Right atrium auricular region (tissue), 2 donors: ENCODE data around the gene GLMN. TPM values are rescaled to one million over a fixed set of nuclear protein-coding genes. Genes with fewer than 3 reads are reported as not detected.

Source experiments
- DNase-seq: peaks from one replicate; pipeline ENCODE4 v3.0.0-alpha.2; 2019; ENCODE audit warnings: low spot score
- H3K27ac ChIP-seq, 2 donors: fragments of 200-600 bp; sonication (generic); 1 replicate in 1 of 2; 2 replicates in 1 of 2; pipeline ENCODE4 v1.5.1; 2016 to 2019
- H3K27me3 ChIP-seq, 2 donors: fragments of 200-600 bp; sonication (generic); one replicate each; pipeline versions ENCODE4 v1.5.1 to v1.6.0; 2017 to 2019
- H3K36me3 ChIP-seq: fragments of 200-600 bp; sonication (generic); one replicate; pipeline ENCODE4 v1.5.1; 2016
- H3K4me1 ChIP-seq, 2 donors: fragments of 200-600 bp; sonication (generic); one replicate each; pipeline versions ENCODE4 v1.5.1 to v1.6.0; 2017 to 2019
- H3K4me3 ChIP-seq, 2 donors: fragments of 200-600 bp; sonication (generic); 1 replicate in 1 of 2; 2 replicates in 1 of 2; pipeline ENCODE4 v1.5.1; 2017 to 2019; ENCODE audit warnings: mild to moderate bottlenecking in 1 of 2, moderate library complexity in 1 of 2
- H3K9me3 ChIP-seq, 2 donors: fragments of 200-600 bp; sonication (generic); one replicate each; pipeline ENCODE4 v1.5.1; 2019
- total RNA-seq, 2 donors: library from RNA; depleted of rRNA; stranded (reverse); fragments of >200 nt; gene quantifications; one replicate each; pipeline ENCODE4 v1.1.0, GENCODE V29; 2016
- TF ChIP-seq, protein P1 (sequence below), 2 donors: fragments of 200-600 bp; sonication (generic); IDR thresholded peaks; one replicate each; pipeline ENCODE4 v1.5.1; 2019; ENCODE audit warnings: antibody characterized with exemption in 2 of 2

The GLMN gene
- total RNA-seq, 2 donors from 2014 or later = 5.1 to 5.6 TPM

DNA sequence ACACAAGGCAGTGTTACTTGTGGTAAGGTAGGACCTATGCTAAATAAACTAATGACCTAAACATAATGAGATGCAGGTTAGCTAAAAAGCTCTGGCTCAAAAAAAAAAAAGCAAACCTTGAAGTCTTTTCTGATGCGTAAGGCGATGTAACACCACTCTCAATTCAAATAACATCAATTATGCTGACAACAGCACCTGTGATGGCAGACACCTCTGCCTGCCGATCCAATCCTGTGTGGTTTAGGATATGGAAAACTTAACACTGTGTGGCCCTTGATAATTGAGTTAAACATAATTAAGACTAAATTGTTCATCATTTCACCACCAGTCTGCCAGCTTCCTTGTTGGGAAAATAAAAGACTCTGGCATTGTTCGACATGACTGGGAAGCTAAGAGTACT, 9.2 kb upstream of the GLMN start:
- H3K36me3 ChIP-seq = peaks cover 19% of the 10 kb centered on the region
- H3K4me3 ChIP-seq = no peak overlapping the region
- DNase-seq = no peak
- no peak overlapping the region for H3K27ac ChIP-seq
- H3K27me3 ChIP-seq = no peaks in the 10 kb centered on the region
- H3K9me3 ChIP-seq = no peaks in the 10 kb centered on the region
- H3K4me1 ChIP-seq = no peaks in the 10 kb centered on the region
- TF ChIP-seq, protein P1, sequence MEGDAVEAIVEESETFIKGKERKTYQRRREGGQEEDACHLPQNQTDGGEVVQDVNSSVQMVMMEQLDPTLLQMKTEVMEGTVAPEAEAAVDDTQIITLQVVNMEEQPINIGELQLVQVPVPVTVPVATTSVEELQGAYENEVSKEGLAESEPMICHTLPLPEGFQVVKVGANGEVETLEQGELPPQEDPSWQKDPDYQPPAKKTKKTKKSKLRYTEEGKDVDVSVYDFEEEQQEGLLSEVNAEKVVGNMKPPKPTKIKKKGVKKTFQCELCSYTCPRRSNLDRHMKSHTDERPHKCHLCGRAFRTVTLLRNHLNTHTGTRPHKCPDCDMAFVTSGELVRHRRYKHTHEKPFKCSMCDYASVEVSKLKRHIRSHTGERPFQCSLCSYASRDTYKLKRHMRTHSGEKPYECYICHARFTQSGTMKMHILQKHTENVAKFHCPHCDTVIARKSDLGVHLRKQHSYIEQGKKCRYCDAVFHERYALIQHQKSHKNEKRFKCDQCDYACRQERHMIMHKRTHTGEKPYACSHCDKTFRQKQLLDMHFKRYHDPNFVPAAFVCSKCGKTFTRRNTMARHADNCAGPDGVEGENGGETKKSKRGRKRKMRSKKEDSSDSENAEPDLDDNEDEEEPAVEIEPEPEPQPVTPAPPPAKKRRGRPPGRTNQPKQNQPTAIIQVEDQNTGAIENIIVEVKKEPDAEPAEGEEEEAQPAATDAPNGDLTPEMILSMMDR (IDR thresholded peaks at IDR 0.05) = no peak

DNA sequence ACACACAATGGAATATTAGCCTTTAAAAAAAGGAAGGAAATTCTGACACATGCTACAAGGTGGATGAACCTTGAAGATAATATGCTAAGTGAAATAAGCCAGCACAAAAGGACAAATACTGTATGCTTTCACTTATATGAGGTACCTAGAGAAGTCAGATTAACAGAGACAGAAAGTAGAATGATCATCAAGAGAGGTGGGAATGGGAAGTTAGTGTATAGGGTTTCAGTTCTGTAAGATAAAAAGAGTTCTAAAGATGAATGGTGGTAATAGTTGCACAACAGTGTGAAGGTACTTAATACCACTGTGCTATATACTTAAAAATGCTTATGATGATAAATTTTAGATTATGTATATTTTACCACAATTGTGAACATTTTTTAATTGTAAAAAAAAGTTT, 7.2 kb upstream of the GLMN start:
- Histone ChIP-seq H3K36me3 (peaks cover 7% of the 10 kb centered on the region), H3K27me3 (no peaks in the 10 kb centered on the region), H3K4me3 (no peak overlapping the region), H3K4me1 (no peaks in the 10 kb centered on the region), H3K27ac (no peak overlapping the region), H3K9me3 (no peaks in the 10 kb centered on the region)
- TF ChIP-seq, protein P1 (IDR thresholded peaks at IDR 0.05) = no peak
- DNase-seq = no peak

DNA sequence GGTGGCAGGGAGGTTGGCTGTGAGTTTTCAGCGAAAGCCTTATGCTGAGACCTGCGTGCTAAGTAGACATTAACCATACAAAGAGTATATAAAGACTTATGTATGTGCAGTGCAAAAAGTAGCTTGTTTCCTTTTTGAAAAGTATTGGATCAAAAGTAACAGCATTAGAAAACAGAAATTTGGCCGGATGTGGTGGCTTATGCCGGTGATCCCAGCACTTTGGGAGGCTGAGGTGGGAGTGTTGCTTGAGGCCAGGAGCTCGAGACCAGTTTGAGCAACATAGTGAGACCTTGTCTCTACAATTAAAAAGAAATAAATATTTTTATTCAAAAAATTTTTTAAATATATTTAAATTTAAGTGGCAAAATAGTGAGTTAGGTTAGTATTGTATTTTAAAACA, 2.2 kb upstream of the GLMN start:
- DNase-seq = no peak
- H3K27ac ChIP-seq = no peak overlapping the region
- H3K36me3 ChIP-seq = peaks cover 6% of the 10 kb centered on the region

DNA sequence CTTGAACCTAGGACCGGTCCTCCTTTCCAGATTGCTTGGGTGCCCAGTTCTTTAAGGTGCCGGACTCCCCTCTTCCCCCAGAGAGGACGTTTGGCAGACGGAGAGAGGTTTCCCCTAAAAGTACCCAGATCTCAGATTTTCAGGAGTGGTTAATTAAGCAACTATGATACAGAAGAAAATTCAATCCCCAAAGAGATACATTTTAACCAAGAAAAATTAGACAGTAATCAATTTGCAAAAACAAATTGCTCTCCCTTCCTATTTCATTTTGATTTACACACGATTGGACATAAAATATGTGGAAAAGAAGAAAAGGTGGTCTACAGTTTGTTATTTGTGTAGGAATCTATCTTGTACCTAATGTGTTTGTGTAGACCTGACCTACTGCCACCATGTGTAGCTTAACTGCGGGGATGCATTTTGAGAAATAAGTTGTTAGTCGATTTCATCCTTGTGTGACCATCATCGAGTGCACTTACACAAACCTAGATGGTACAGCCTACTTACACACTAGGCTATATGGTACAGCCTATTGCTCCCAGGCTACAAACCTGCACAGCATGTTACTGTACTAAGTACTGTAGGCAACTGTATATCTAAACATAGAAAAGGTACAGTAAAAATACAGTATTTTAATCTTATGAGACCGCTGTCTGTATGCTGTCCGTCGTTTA, 827 bp upstream of the GLMN start:
- no peaks in the 10 kb centered on the region for H3K36me3 ChIP-seq
- H3K4me1 ChIP-seq = peaks cover 0 to 12% of the 10 kb centered on the region in 2 donors
- no peaks in the 10 kb centered on the region for H3K27me3 ChIP-seq
- no peaks in the 10 kb centered on the region for H3K9me3 ChIP-seq
- no peak for DNase-seq
- peak overlapping the region; percentile 91 to 93 for H3K27ac ChIP-seq
- TF ChIP-seq, protein P1 (IDR thresholded peaks at IDR 0.05) = no peak
- peak overlapping the region; percentile 83 to 85 for H3K4me3 ChIP-seq

More for the DNA sequence above, 2.2 kb upstream of the GLMN start:
- Histone ChIP-seq H3K27me3 (no peaks in the 10 kb centered on the region), H3K9me3 (no peaks in the 10 kb centered on the region), H3K4me3 (no peak overlapping the region), H3K4me1 (peaks cover 0 to 12% of the 10 kb centered on the region in 2 donors)
- TF ChIP-seq, protein P1 (IDR thresholded peaks at IDR 0.05) = no peak

DNA sequence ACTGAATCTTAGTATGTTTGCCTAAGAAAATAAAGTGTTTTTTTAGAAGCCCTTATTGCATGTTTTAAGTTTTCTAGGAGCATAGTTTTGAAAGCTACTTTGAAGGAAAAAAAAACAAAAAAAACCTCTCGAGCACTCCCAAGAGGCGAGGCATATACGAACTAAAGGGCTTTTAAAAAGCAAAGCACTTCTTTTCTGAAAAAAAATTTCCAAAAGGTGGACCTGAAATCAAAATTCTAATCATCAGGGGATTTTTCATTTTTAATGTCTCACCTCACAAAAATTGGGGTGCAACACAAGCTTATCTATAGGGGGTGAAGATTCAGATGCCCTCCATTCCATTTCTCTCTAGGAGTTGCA, 594 bp downstream of the GLMN start:
- no peaks in the 10 kb centered on the region for H3K9me3 ChIP-seq
- no peaks in the 10 kb centered on the region for H3K27me3 ChIP-seq
- DNase-seq = no peak
- H3K4me1 ChIP-seq = peaks cover 0 to 12% of the 10 kb centered on the region in 2 donors
- H3K27ac ChIP-seq = peak overlapping the region; percentile 91 to 93
- H3K4me3 ChIP-seq = peak overlapping the region; percentile 83 to 85
- no peaks in the 10 kb centered on the region for H3K36me3 ChIP-seq
- TF ChIP-seq, protein P1 (IDR thresholded peaks at IDR 0.05) = no peak
